Brain microvascular endothelial cell (primary cell): ENCODE results near the gene SMARCA4.
"Not testable (repeated sequence)": the region's sequence is repeated elsewhere in the genome, so short reads cannot be mapped to it uniquely, and the experiment has no call there.

ENCODE experiments used
- DNase-seq: peaks from one replicate; pipeline ENCODE4 v3.0.0-alpha.2; 2020
- H3K27ac ChIP-seq: fragments of 250-450 bp; sonication (Bioruptor Pico); 2 replicates; pipeline ENCODE4 v1.5.1; 2020; ENCODE audit warnings: mild to moderate bottlenecking, moderate library complexity
- H3K27me3 ChIP-seq: fragments of 250-450 bp; sonication (Bioruptor Pico); replicated peaks from 2 replicates; pipeline ENCODE4 v1.5.1; 2020; ENCODE audit warnings: mild to moderate bottlenecking
- H3K36me3 ChIP-seq: fragments of 250-450 bp; sonication (Bioruptor Pico); replicated peaks from 2 replicates; pipeline ENCODE4 v1.5.1; 2020; ENCODE audit warnings: mild to moderate bottlenecking
- H3K4me3 ChIP-seq: 2 replicates; pipeline ENCODE4 v1.5.1; 2011; ENCODE audit warnings: low read depth, mild to moderate bottlenecking, control low read depth, low read length, moderate library complexity
- in situ Hi-C: cut with HindIII; loops from 2 replicates; pipeline ENCODE4 v1.10.0; 2017; ENCODE audit warnings: low sequenced_read_pairs, low pct_ligation_motif_present
- TF ChIP-seq, protein P1 (sequence below): IDR thresholded peaks from 2 replicates; pipeline ENCODE4 v1.5.1; 2011; ENCODE audit warnings: low read depth, mild to moderate bottlenecking, moderate library complexity, low read length, control low read depth, inconsistent platforms; ENCODE audit errors: missing control alignments

SMARCA4 gene

DNA sequence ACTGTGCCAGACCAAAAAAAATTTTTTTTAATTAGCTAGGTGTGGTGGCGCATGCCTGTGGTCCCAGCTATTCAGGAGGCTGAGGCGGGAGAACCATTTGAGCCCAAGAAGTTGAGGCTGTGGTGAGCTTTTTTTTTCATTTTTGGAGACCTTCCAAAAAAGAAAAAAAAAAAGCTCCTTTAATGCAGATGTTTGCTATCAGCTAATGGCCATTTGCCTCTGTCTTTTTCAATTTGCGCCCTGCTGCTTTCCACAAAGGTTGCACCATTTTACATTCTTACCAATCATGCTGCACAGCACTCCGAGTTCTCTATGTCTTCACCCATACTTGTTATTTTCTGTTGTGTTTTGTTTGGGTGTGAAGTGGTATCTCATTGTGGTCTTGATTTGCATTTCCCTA, 15.6 kb upstream of the SMARCA4 start:
- no peak for DNase-seq
- in situ Hi-C loops, result no loop called here
- Histone ChIP-seq H3K36me3 (no peaks in the 10 kb centered on the region), H3K4me3 (no peak overlapping the region), H3K27me3 (no peaks in the 10 kb centered on the region), H3K27ac (no peak overlapping the region)
- TF ChIP-seq, protein P1, sequence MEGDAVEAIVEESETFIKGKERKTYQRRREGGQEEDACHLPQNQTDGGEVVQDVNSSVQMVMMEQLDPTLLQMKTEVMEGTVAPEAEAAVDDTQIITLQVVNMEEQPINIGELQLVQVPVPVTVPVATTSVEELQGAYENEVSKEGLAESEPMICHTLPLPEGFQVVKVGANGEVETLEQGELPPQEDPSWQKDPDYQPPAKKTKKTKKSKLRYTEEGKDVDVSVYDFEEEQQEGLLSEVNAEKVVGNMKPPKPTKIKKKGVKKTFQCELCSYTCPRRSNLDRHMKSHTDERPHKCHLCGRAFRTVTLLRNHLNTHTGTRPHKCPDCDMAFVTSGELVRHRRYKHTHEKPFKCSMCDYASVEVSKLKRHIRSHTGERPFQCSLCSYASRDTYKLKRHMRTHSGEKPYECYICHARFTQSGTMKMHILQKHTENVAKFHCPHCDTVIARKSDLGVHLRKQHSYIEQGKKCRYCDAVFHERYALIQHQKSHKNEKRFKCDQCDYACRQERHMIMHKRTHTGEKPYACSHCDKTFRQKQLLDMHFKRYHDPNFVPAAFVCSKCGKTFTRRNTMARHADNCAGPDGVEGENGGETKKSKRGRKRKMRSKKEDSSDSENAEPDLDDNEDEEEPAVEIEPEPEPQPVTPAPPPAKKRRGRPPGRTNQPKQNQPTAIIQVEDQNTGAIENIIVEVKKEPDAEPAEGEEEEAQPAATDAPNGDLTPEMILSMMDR, result no peak

DNA sequence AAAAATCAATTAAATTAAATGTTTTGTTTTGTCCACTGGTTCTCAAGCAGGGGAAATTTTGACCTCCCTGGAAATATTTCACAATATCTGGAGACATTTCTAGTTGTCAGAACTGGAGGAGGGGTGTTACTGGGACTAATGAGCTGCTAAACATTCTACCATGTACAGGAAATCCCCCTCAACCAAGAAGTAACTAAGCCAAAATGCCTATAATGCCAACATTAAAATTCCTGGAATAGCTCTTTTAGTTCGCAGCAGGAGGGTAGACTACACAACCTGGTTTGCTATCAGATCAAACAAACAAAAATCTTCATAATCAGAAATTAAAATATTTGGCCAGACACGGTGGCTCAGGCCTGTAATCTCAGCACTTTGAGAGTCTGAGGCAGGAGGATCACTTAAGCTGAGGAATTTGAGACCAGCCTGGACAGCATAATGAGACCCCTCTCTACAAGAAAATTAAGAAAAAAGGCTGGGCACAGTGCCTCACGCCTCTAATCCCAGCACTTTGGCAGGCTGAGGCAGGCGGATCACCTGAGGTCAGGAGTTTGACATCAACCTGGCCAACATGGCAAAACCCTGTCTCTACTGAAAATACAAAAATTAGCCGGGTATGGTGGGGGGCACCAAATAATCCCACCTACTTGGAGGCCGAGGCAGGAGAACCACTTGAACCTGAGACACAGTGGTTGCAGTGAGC, 13.7 kb upstream of the SMARCA4 start:
- H3K36me3 ChIP-seq, result no peaks in the 10 kb centered on the region
- in situ Hi-C loops, result no loop called here
- no peak for DNase-seq

DNA sequence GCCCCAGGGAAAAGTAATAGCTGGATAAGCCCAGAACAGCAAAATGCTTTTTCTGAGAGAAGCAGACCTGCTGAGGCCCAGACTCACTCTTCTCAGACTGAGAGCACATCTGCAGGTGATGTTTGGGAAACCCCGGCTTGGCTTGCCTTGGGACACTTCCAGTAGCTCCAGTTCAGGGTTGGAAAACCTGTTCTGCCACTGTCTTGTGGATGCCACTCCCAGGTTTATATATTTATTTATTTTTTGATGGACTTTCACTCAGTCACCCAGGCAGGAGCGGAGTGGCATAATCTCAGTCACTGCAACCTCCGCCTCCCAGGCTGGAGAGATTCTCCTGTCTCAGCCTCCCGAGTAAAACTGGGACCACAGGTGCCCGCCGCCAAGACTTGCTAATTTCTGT, 8.0 kb upstream of the SMARCA4 start:
- no peak overlapping the region for H3K4me3 ChIP-seq
- DNase-seq, result no peak
- in situ Hi-C loops, result no loop called here
- no peaks in the 10 kb centered on the region for H3K27me3 ChIP-seq
- H3K27ac ChIP-seq, result no peak overlapping the region
- H3K36me3 ChIP-seq, result no peaks in the 10 kb centered on the region
- TF ChIP-seq, protein P1, result no peak

More for the DNA sequence above, 13.7 kb upstream of the SMARCA4 start:
- Histone ChIP-seq H3K27ac (no peak overlapping the region), H3K4me3 (no peak overlapping the region), H3K27me3 (no peaks in the 10 kb centered on the region)
- TF ChIP-seq, protein P1, result no peak

DNA sequence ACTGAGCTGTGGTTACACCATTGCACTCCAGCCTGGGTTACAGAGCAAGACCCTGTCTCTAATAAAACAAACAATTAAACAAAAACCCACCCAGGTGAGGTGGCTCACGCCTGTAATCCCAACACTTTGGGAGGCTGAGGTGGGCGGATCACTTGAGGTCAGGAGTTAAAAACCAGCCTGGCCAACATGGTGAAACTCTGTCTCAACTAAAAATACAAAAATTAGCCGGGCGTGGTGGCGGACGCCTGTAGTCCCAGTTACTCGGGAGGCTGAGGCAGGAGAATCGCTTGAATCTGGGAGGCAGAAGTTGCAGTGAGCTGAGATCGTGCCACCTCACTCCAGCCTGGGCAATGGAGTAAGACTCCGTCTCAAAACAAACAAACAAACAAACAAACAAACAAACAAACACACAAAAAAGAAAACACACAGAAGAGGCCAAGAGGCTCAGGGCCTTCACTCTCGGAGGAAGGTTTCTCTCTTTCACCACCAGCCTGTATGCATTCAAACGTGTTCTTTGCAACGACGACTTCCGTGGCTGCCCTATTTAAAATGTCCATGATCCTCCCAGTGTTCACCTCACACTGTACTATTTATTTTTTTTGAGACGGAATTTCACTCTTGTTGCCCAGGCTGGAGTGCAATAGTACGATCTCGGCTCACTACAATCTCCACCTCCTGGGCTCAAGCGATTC, 1.4 kb upstream of the SMARCA4 start:
- DNase-seq, H3K4me3 ChIP-seq, H3K36me3 ChIP-seq, H3K27ac ChIP-seq, in situ Hi-C loops, H3K27me3 ChIP-seq: not testable (repeated sequence)

DNA sequence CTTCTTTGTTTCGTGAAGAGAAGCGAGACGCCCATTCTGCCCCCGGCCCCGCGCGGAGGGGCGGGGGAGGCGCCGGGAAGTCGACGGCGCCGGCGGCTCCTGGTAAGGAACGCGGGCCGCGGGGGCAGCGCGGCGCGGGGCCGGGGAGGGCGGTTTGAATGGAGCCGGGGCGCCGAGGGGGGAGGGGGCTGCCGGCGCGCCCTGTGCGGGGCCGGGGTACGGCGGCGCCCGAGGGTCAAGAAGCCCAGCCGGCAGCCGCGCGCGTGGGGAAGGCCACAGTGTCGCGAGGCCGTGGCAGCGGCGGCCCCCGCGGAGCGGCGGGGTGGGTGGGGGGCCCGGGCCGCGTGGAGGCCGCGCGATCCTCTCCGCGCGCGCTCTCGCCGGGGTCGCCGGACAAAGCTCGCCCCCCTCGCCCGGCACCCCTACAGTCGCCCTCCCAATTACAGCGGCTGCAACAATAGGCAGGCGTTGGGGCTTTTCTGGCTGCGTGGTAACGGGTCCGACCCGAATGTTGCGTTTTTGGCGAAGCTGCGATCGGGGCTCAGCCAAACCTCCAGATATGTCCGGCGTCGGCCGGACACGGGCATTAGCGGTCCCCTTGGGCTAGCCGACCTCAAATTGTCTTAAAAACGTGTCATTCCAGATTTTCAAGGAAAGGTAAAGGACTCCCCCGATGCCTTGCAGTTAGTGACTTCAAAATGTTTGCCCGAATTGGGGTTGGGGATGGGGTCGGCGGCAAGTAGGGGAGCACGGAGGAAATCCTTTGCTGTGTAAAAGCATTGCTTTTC, 437 bp downstream of the SMARCA4 start:
- Histone ChIP-seq H3K27ac (peak overlapping the region; percentile 39), H3K27me3 (no peaks in the 10 kb centered on the region), H3K36me3 (no peaks in the 10 kb centered on the region), H3K4me3 (peak overlapping the region; percentile 91)
- peak; percentile 12 for DNase-seq
- TF ChIP-seq, protein P1, result no peak
- in situ Hi-C loops, result no loop called here

DNA sequence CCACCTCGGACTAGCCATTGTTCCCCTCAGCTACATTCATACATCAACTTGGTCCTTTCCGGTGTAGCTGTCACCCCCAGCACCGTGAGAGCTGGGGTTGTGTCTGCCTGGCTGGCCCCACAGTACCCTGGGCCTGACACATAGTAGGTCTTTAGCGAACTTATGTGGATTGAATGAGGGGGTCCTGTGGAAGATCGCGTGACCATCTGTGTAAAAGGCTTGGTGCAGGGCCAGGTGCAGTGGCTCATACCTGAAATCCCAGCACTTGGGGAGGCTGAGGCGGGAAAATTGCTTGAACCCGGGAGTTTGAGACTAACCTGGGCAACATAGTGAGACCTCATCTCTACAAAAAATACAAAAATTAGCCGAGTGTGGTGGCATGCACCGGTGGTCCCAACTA, 2.0 kb downstream of the SMARCA4 start:
- DNase-seq, result no peak
- TF ChIP-seq, protein P1, result no peak
- peak overlapping the region; percentile 12 for H3K4me3 ChIP-seq
- in situ Hi-C loops, result no loop called here
- H3K36me3 ChIP-seq, result no peaks in the 10 kb centered on the region
- H3K27ac ChIP-seq, result no peak overlapping the region
- no peaks in the 10 kb centered on the region for H3K27me3 ChIP-seq
